Breast epithelium (tissue), 3 donors: ENCODE results near the gene TRIM9.

Experiments used
- CTCF ChIP-seq, 3 donors: fragments of 450-650 bp; IDR thresholded peaks; one replicate each; pipeline ENCODE4 v1.5.1; 2016 to 2017; ENCODE audit warnings: antibody characterized with exemption in 3 of 3, mild to moderate bottlenecking in 3 of 3, moderate library complexity in 3 of 3
- POLR2A ChIP-seq: fragments of 450-650 bp; IDR thresholded peaks from one replicate; pipeline ENCODE4 v1.6.1; 2016; ENCODE audit warnings: antibody characterized with exemption, mild to moderate bottlenecking, moderate library complexity

- no peak for TF ChIP-seq CTCF (IDR thresholded peaks at IDR 0.05)
- no peak for TF ChIP-seq POLR2A
Measured at GRCh38 chr14:51056421-51056820, 38.5 kb downstream of the TRIM9 start.
